Fibroblast of lung (primary cell): ENCODE results near the gene MKX. TPM values are rescaled to one million over a fixed set of nuclear protein-coding genes. Genes with fewer than 3 reads are reported as not detected.

Experiments used
- DNase-seq, 2 donors: peaks; one replicate each; pipeline versions ENCODE4 v3.0.0 to v3.0.0-alpha.2; 2010; ENCODE audit warnings: low read depth in 2 of 2
- H2AFZ ChIP-seq: 2 replicates; pipeline ENCODE4 v1.5.1; 2012; ENCODE audit warnings: low read length, control low read depth, inconsistent platforms
- H3K27ac ChIP-seq: 2 replicates; pipeline ENCODE4 v1.5.1; 2011; ENCODE audit warnings: low read length, control low read depth; ENCODE audit not compliant: insufficient read depth
- H3K27me3 ChIP-seq: 2 replicates; pipeline ENCODE4 v1.5.1; 2011; ENCODE audit warnings: mild to moderate bottlenecking, low read length; ENCODE audit not compliant: control insufficient read depth, insufficient read depth
- H3K36me3 ChIP-seq: 2 replicates; pipeline ENCODE4 v1.5.1; 2011; ENCODE audit warnings: low read length; ENCODE audit not compliant: control insufficient read depth, insufficient read depth
- H3K4me1 ChIP-seq: 2 replicates; pipeline ENCODE4 v1.5.1; 2011; ENCODE audit warnings: low read length; ENCODE audit not compliant: control insufficient read depth, insufficient read depth; ENCODE audit errors: extremely low read depth
- H3K4me2 ChIP-seq: 2 replicates; pipeline ENCODE4 v1.5.1; 2011; ENCODE audit warnings: low read length, control low read depth; ENCODE audit not compliant: insufficient read depth; ENCODE audit errors: extremely low read depth
- H3K4me3 ChIP-seq, 4 experiments: fragments of 200-600 bp in 1 of 4; sonication (generic) in 1 of 4; replicated peaks in 1 of 4; 2 replicates each; pipeline ENCODE4 v1.5.1; 2011 to 2016; ENCODE audit warnings: low read length in 4 of 4, low read depth in 3 of 4, mild to moderate bottlenecking in 3 of 4, control low read depth in 2 of 4, inconsistent platforms in 1 of 4, mixed read lengths in 1 of 4; ENCODE audit not compliant: insufficient read depth in 1 of 4; ENCODE audit errors: control extremely low read depth in 1 of 4
- H3K79me2 ChIP-seq: 2 replicates; pipeline ENCODE4 v1.5.1; 2012; ENCODE audit warnings: mild to moderate bottlenecking, low read length, inconsistent platforms; ENCODE audit not compliant: control insufficient read depth, insufficient read depth
- H3K9ac ChIP-seq: 2 replicates; pipeline ENCODE4 v1.5.1; 2011; ENCODE audit warnings: mild to moderate bottlenecking, low read length, control low read depth; ENCODE audit not compliant: insufficient read depth
- H3K9me3 ChIP-seq: 2 replicates; pipeline ENCODE4 v1.5.1; 2012; ENCODE audit warnings: low read depth, low read length; ENCODE audit not compliant: control insufficient read depth, insufficient read depth
- H4K20me1 ChIP-seq: 2 replicates; pipeline ENCODE4 v1.5.1; 2011; ENCODE audit warnings: low read length; ENCODE audit not compliant: control insufficient read depth, insufficient read depth; ENCODE audit errors: extremely low read depth
- EZH2 ChIP-seq: IDR thresholded peaks from 2 replicates; pipeline ENCODE4 v1.5.1; 2012; ENCODE audit warnings: low read length, control low read depth, mild to moderate bottlenecking; ENCODE audit errors: missing control alignments
- polyA plus RNA-seq, 2 donors: library from polyadenylated mRNA; depleted of rRNA in 1 of 2; stranded (reverse) in 1 of 2; unstranded in 1 of 2; fragments of >200 nt; gene quantifications; 2 replicates each; pipeline ENCODE4 v1.2.1, GENCODE V29; 2011 to 2012; ENCODE audit warnings: missing spikeins in 1 of 2
- total RNA-seq: library from RNA; depleted of rRNA; stranded (reverse); fragments of >200 nt; gene quantifications from 2 replicates; pipeline ENCODE4 v1.2.1, GENCODE V29; 2014
- TF ChIP-seq, protein P1 (sequence below), 2 donors: IDR thresholded peaks in 1 of 2; conservative IDR thresholded peaks in 1 of 2; 1 replicate in 1 of 2; 2 replicates in 1 of 2; pipeline ENCODE4 v1.5.1; 2011 to 2012; ENCODE audit warnings: low read length in 2 of 2, control low read depth in 1 of 2, inconsistent platforms in 1 of 2, low read depth in 1 of 2, mild to moderate bottlenecking in 1 of 2

Gene MKX
- total and polyA plus RNA-seq, 2 donors (not counting 1 experiment from before 2014, with no cell fraction given): 2.2 to 15.0 TPM

DNA sequence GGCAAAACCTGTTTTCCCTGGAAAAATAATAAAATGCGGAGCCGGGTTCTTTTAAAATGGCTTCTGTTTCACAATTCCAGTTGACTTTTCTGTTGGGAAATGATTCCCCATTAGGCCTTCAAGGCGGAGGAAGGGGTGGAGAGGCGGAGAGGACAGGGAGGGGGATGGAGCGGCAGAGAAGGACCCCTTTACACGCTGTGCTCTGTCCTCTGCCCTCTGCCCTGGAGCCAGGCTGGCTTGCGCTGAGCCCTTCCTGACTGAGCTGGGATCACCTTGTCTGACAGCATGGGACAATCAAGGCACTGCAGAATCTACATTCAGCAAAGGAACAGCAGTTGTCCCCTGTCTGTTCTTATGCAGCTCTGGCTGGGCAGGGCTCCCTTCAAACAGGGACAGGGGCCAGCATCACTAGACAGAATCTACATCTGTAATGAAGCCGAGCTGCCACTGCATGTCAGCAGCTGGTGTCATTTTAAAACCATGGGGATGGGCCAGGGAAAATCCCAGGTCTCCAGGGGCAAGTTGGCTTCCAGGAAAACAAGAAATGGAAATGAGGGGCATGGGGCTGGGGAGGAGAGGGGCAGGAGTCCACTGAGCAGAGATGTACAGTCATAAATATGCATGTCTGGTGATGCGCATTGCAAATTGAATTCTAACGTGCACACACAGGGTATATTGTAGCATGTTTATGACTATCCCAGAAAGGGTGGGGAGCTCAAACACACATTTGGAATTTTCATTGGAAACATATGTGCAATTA lies 120.0 kb downstream of the MKX start:
- H3K79me2 ChIP-seq: no peaks in the 10 kb centered on the region
- no peak overlapping the region for H3K27ac ChIP-seq
- no peaks in the 10 kb centered on the region for H3K9me3 ChIP-seq
- no peaks in the 10 kb centered on the region for H3K36me3 ChIP-seq
- H3K27me3 ChIP-seq: no peaks in the 10 kb centered on the region
- peaks cover 2% of the 10 kb centered on the region for H3K4me1 ChIP-seq
- DNase-seq: no peak
- H4K20me1 ChIP-seq: no peaks in the 10 kb centered on the region
- TF ChIP-seq EZH2: no peak
- TF ChIP-seq, protein P1, sequence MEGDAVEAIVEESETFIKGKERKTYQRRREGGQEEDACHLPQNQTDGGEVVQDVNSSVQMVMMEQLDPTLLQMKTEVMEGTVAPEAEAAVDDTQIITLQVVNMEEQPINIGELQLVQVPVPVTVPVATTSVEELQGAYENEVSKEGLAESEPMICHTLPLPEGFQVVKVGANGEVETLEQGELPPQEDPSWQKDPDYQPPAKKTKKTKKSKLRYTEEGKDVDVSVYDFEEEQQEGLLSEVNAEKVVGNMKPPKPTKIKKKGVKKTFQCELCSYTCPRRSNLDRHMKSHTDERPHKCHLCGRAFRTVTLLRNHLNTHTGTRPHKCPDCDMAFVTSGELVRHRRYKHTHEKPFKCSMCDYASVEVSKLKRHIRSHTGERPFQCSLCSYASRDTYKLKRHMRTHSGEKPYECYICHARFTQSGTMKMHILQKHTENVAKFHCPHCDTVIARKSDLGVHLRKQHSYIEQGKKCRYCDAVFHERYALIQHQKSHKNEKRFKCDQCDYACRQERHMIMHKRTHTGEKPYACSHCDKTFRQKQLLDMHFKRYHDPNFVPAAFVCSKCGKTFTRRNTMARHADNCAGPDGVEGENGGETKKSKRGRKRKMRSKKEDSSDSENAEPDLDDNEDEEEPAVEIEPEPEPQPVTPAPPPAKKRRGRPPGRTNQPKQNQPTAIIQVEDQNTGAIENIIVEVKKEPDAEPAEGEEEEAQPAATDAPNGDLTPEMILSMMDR (conservative IDR thresholded peaks at IDR 0.05 in 1 of 2, IDR thresholded peaks at IDR 0.05 in 1 of 2; ENCODE audit: low read depth in 1 of 2, low read length in 2 of 2): no peak
- H2AFZ ChIP-seq: no peak overlapping the region
- no peak overlapping the region for H3K9ac ChIP-seq
- H3K4me2 ChIP-seq: no peak overlapping the region
- no peak overlapping the region for H3K4me3 ChIP-seq

DNA sequence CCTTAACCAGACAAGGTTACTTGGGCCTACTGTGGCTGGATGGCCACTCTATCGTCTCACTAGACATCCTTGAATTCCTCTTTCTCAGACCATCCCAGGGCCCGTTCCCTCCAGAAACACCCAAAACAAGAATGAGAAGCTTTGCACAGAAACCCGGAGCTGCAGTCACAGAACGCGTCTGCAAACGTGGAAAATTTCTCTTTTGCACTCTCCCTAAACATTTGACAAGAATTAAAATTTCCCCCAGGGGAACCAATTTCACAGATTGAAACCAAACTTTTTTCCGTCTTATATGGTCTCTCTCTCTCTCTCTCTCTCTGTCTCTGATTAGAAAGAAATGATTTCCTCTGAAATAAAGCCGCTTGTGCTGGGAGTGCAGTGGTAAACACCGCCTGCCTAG lies 120.7 kb downstream of the MKX start:
- Histone ChIP-seq H3K27me3 (no peaks in the 10 kb centered on the region), H2AFZ (no peak overlapping the region), H3K4me2 (no peak overlapping the region), H3K27ac (no peak overlapping the region), H3K36me3 (no peaks in the 10 kb centered on the region), H3K9me3 (no peaks in the 10 kb centered on the region), H3K4me1 (peaks cover 2% of the 10 kb centered on the region), H3K9ac (no peak overlapping the region), H3K79me2 (no peaks in the 10 kb centered on the region), H3K4me3 (no peak overlapping the region), H4K20me1 (no peaks in the 10 kb centered on the region)
- TF ChIP-seq, protein P1 (conservative IDR thresholded peaks at IDR 0.05 in 1 of 2, IDR thresholded peaks at IDR 0.05 in 1 of 2; ENCODE audit: low read depth in 1 of 2, low read length in 2 of 2): no peak
- no peak for TF ChIP-seq EZH2
- no peak for DNase-seq

Other genes starting within 250 kb of the MKX start
- 36.0 and 42.1 TPM in 2 replicates for gene RAB18, start 241.5 kb downstream of the MKX start, total RNA-seq
- 74.4 and 95.2 TPM in 2 replicates for gene RAB18, start 241.5 kb downstream of the MKX start, polyA plus RNA-seq